Stimulated activated CD4-positive, alpha-beta T cell treated with anti-CD3 and anti-CD28 coated beads, Interleukin-15, amount 100 ng/mL, for 48 hours (primary cell): ENCODE results near the gene PACRG.

Source experiments
- DNase-seq, 2 donors: peaks; one replicate each; pipeline ENCODE4 v3.0.0-alpha.2; 2020; ENCODE audit warnings: low read depth in 2 of 2

PACRG gene

GRCh38 chr6:163352011-163352685 is 624.4 kb downstream of the PACRG start:
- DNase-seq, result no peak

- DNase-seq, result no peak
Measured at GRCh38 chr6:163352966-163353365, 625.2 kb downstream of the PACRG start.

- DNase-seq, result no peak
Measured at GRCh38 chr6:163354085-163354484, 626.3 kb downstream of the PACRG start.

- DNase-seq, result no peak
Measured at GRCh38 chr6:163354761-163355425, 627.1 kb downstream of the PACRG start.

- DNase-seq, result no peak
Measured at GRCh38 chr6:163355426-163355991, 627.7 kb downstream of the PACRG start.

GRCh38 chr6:163356324-163356723 is 628.5 kb downstream of the PACRG start:
- no peak for DNase-seq

- DNase-seq, result no peak
Measured at GRCh38 chr6:163356743-163357142, 629.0 kb downstream of the PACRG start.

GRCh38 chr6:163364641-163365040 is 636.9 kb downstream of the PACRG start:
- DNase-seq, result no peak
